Keratinocyte (primary cell): Measurements from ENCODE around the gene RABEP1. TPM values are rescaled to one million over a fixed set of nuclear protein-coding genes. Genes with fewer than 3 reads are reported as not detected.

Source experiments
- DNase-seq: peaks from one replicate; pipeline ENCODE4 v3.0.0-alpha.2; 2011; ENCODE audit warnings: low read depth, missing footprints, low spot score
- FAIRE-seq: peaks from 2 replicates; lab custom pipeline; 2011; peaks lifted over from hg19 to GRCh38; lab: Jason Lieb, UNC
- H2AFZ ChIP-seq: 2 replicates; pipeline ENCODE4 v1.6.0; 2012; ENCODE audit warnings: low read length, control low read depth, inconsistent platforms; ENCODE audit not compliant: control insufficient read depth
- H3K27ac ChIP-seq: 2 replicates; pipeline ENCODE4 v1.5.1; 2011; ENCODE audit warnings: low read length; ENCODE audit not compliant: control insufficient read depth, insufficient read depth
- H3K27me3 ChIP-seq: 3 replicates; pipeline ENCODE4 v1.6.0; 2011; ENCODE audit warnings: low read length; ENCODE audit not compliant: control insufficient read depth, insufficient read depth; ENCODE audit errors: extremely low read depth
- H3K36me3 ChIP-seq, 2 experiments: 2 replicates in 1 of 2; 3 replicates in 1 of 2; pipeline ENCODE4 v1.5.1; 2011; ENCODE audit warnings: low read length in 2 of 2, mild to moderate bottlenecking in 1 of 2; ENCODE audit not compliant: control insufficient read depth in 2 of 2, insufficient read depth in 2 of 2; ENCODE audit errors: extremely low read depth in 1 of 2
- H3K4me1 ChIP-seq: 3 replicates; pipeline ENCODE4 v1.5.1; 2011; ENCODE audit warnings: low read length; ENCODE audit not compliant: control insufficient read depth, insufficient read depth; ENCODE audit errors: extremely low read depth
- H3K4me2 ChIP-seq: 3 replicates; pipeline ENCODE4 v1.6.0; 2011; ENCODE audit warnings: low read depth, low read length; ENCODE audit not compliant: control insufficient read depth, insufficient read depth; ENCODE audit errors: extremely low read depth
- H3K4me3 ChIP-seq, 3 experiments: fragments of 200-600 bp in 1 of 3; sonication (generic) in 1 of 3; 2 replicates in 2 of 3; 3 replicates in 1 of 3; pipeline ENCODE4 v1.5.1; 2011 to 2016; ENCODE audit warnings: low read length in 3 of 3, mild to moderate bottlenecking in 3 of 3, control low read depth in 2 of 3, inconsistent platforms in 1 of 3, low read depth in 1 of 3, mixed read lengths in 1 of 3, mixed run types in 1 of 3, moderate library complexity in 1 of 3; ENCODE audit not compliant: control insufficient read depth in 2 of 3, insufficient read depth in 2 of 3; ENCODE audit errors: extremely low read depth in 1 of 3
- H3K79me2 ChIP-seq: 2 replicates; pipeline ENCODE4 v1.6.0; 2012; ENCODE audit warnings: low read length; ENCODE audit not compliant: control insufficient read depth, insufficient read depth
- H3K9ac ChIP-seq: 3 replicates; pipeline ENCODE4 v1.6.0; 2011; ENCODE audit warnings: low read length; ENCODE audit not compliant: control insufficient read depth, insufficient read depth; ENCODE audit errors: extremely low read depth
- H3K9me1 ChIP-seq: 3 replicates; pipeline ENCODE4 v1.6.0; 2011; ENCODE audit warnings: low read length; ENCODE audit not compliant: control insufficient read depth, insufficient read depth; ENCODE audit errors: extremely low read depth
- H3K9me3 ChIP-seq: 2 replicates; pipeline ENCODE4 v1.5.1; 2012; ENCODE audit warnings: low read depth, low read length; ENCODE audit not compliant: control insufficient read depth
- H4K20me1 ChIP-seq: 3 replicates; pipeline ENCODE4 v1.6.0; 2011; ENCODE audit warnings: low read length; ENCODE audit not compliant: control insufficient read depth, insufficient read depth; ENCODE audit errors: extremely low read depth
- CTCF ChIP-seq, 3 experiments: IDR thresholded peaks in 1 of 3; conservative IDR thresholded peaks in 1 of 3; optimal IDR thresholded peaks in 1 of 3; 2 replicates in 2 of 3; 3 replicates in 1 of 3; pipeline versions ENCODE3 to v1.5.1; 2011; ENCODE audit warnings: low read length in 3 of 3, mild to moderate bottlenecking in 3 of 3, moderate library complexity in 2 of 3, control low read depth in 1 of 3, inconsistent platforms in 1 of 3; ENCODE audit not compliant: insufficient read depth in 2 of 3; ENCODE audit errors: extremely low read depth in 1 of 3
- EZH2 ChIP-seq: IDR thresholded peaks from one replicate; pipeline ENCODE4 v1.6.1; 2012; ENCODE audit warnings: inconsistent platforms, mild to moderate bottlenecking, low read length, moderate library complexity
- dilution Hi-C: fragments of 300-500 bp; cut with MboI; formaldehyde crosslinking; loops from one replicate; pipeline ENCODE4 v1.7.0; 2020; ENCODE audit warnings: low sequenced_read_pairs; ENCODE audit not compliant: extremely low pct_ligation_motif_present
- polyA plus RNA-seq, 5 experiments: library from polyadenylated mRNA; depleted of rRNA in 3 of 5; stranded (reverse) in 3 of 5; stranded (forward) in 1 of 5; unstranded in 1 of 5; fragments of >200 nt; gene quantifications; 1 replicate in 1 of 5; 2 replicates in 3 of 5; 3 replicates in 1 of 5; pipeline versions ENCODE4 v1.2.1 to v1.2.3, GENCODE V29; 2011 to 2012; ENCODE audit warnings: missing spikeins in 2 of 5, low read depth in 1 of 5, low replicate concordance in 1 of 5

The RABEP1 gene
- polyA plus RNA-seq, 1 donor (not counting 4 experiments of a cell fraction or from before 2014, with no cell fraction given): 27.1 TPM

- Histone ChIP-seq H3K9ac (no peak overlapping the region), H3K4me3 (peak overlapping the region in 1 of 3 experiments; percentile 30), H4K20me1 (no peaks in the 10 kb centered on the region), H3K4me1 (peaks cover 31% of the 10 kb centered on the region), H3K9me3 (no peaks in the 10 kb centered on the region), H3K27ac (peak overlapping the region; percentile 56), H3K79me2 (peaks cover 35% of the 10 kb centered on the region), H2AFZ (no peak overlapping the region), H3K36me3 (peaks cover 13 to 25% of the 10 kb centered on the region in 2 experiments), H3K27me3 (no peaks in the 10 kb centered on the region), H3K9me1 (no peaks in the 10 kb centered on the region), H3K4me2 (peak overlapping the region; percentile 67)
- dilution Hi-C loops: no loop called here
- FAIRE-seq: peak; percentile 91
- DNase-seq: peak; percentile 76
- TF ChIP-seq EZH2 (no peak), CTCF (optimal IDR thresholded peaks at IDR 0.05 in 1 of 3, IDR thresholded peaks at IDR 0.05 in 1 of 3, conservative IDR thresholded peaks at IDR 0.05 in 1 of 3; ENCODE audit: extremely low read depth in 1 of 3, insufficient read depth in 2 of 3, low read length in 3 of 3) (peak; percentile 29 to 54 (median 41))
These were observed 140.4 kb downstream of the RABEP1 start for GRCh38 chr17:5422505-5422904.

- Histone ChIP-seq H3K79me2 (peaks cover 17% of the 10 kb centered on the region), H3K4me1 (peaks cover 30% of the 10 kb centered on the region), H3K27ac (no peak overlapping the region), H3K27me3 (no peaks in the 10 kb centered on the region), H2AFZ (no peak overlapping the region), H3K9me1 (no peaks in the 10 kb centered on the region), H3K36me3 (peaks cover 16 to 37% of the 10 kb centered on the region in 2 experiments), H3K9me3 (no peaks in the 10 kb centered on the region), H3K4me3 (no peak overlapping the region), H3K9ac (no peak overlapping the region), H4K20me1 (no peaks in the 10 kb centered on the region), H3K4me2 (no peak overlapping the region)
- FAIRE-seq: no peak
- DNase-seq: no peak
- TF ChIP-seq CTCF (optimal IDR thresholded peaks at IDR 0.05 in 1 of 3, IDR thresholded peaks at IDR 0.05 in 1 of 3, conservative IDR thresholded peaks at IDR 0.05 in 1 of 3; ENCODE audit: extremely low read depth in 1 of 3, insufficient read depth in 2 of 3, low read length in 3 of 3): no peak
- TF ChIP-seq EZH2: no peak
- dilution Hi-C loops: no loop called here
These were observed 142.8 kb downstream of the RABEP1 start for GRCh38 chr17:5424909-5425308.
